T-helper 17 cell (primary cell): ENCODE measurements around the gene COLQ. TPM values are rescaled to one million over a fixed set of nuclear protein-coding genes. Genes with fewer than 3 reads are reported as not detected.
"Not testable (repeated sequence)": the region's sequence is repeated elsewhere in the genome, so short reads cannot be mapped to it uniquely, and the experiment has no call there.

Source experiments
- ATAC-seq: fragments of 150-1000 bp; cut with Tn5 transposase; 2 replicates; pipeline ENCODE4 v1.10.0; 2021; ENCODE audit warnings: mild to moderate bottlenecking, moderate library complexity
- DNase-seq, 3 donors: peaks; one replicate each; pipeline versions ENCODE4 v3.0.0 to v3.0.0-alpha.2; 2020 to 2021
- H3K9me3 ChIP-seq: one replicate; pipeline ENCODE4 v1.7.0; 2013; ENCODE audit warnings: low read length, mild to moderate bottlenecking; ENCODE audit not compliant: control insufficient read depth, poor library complexity, severe bottlenecking
- H3K27ac Mint-ChIP-seq: one replicate; pipeline ENCODE4 v1.8.0; 2022; ENCODE audit warnings: mild to moderate bottlenecking, moderate library complexity, mixed read lengths
- H3K27me3 Mint-ChIP-seq: one replicate; pipeline ENCODE4 v1.8.0; 2022; ENCODE audit warnings: mixed read lengths
- H3K36me3 Mint-ChIP-seq: one replicate; pipeline ENCODE4 v1.8.0; 2022; ENCODE audit warnings: low read depth, mixed read lengths
- H3K4me1 Mint-ChIP-seq: one replicate; pipeline ENCODE4 v1.8.0; 2022; ENCODE audit warnings: mild to moderate bottlenecking, mixed read lengths
- H3K4me3 Mint-ChIP-seq: one replicate; pipeline ENCODE4 v1.8.0; 2022; ENCODE audit warnings: mild to moderate bottlenecking, moderate library complexity, mixed read lengths
- total RNA-seq, 4 donors: library from RNA in 2 of 4; stranded (reverse) in 2 of 4; gene quantifications; one replicate each; pipeline ENCODE4 v1.2.3 and lab custom pipeline; 2022 to 2026

COLQ gene
- total RNA-seq, 2 donors from 2014 or later, result 10.8 to 11.1 TPM

DNA sequence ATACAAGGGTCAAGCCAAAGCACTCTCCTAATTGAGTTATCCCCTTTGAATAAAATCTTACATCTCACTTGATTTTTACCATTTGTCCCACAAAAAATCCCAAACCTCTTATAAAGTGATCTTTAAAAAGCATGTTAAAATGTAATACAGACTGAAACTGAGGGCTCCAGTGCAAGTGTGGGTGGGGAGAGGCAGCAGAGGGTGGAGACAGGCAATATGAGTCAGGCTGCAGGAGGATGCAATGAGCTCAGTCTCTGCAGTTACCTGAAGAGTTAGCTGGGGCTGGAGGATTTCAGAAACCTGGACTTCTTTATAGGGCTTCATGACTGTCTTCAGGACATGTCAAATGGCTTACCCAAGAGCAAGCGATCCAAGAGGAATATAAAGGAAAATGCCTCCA lies 14.2 kb upstream of the COLQ start:
- no peaks in the 10 kb centered on the region for H3K27me3 Mint-ChIP-seq
- peaks cover 61% of the 10 kb centered on the region for H3K4me1 Mint-ChIP-seq
- ATAC-seq (peak; percentile 87), DNase-seq (no peak)
- H3K4me3 Mint-ChIP-seq, result peak overlapping the region; percentile 78
- H3K27ac Mint-ChIP-seq, result peak overlapping the region; percentile 95
- no peaks in the 10 kb centered on the region for H3K36me3 Mint-ChIP-seq
- H3K9me3 ChIP-seq, result no peaks in the 10 kb centered on the region

DNA sequence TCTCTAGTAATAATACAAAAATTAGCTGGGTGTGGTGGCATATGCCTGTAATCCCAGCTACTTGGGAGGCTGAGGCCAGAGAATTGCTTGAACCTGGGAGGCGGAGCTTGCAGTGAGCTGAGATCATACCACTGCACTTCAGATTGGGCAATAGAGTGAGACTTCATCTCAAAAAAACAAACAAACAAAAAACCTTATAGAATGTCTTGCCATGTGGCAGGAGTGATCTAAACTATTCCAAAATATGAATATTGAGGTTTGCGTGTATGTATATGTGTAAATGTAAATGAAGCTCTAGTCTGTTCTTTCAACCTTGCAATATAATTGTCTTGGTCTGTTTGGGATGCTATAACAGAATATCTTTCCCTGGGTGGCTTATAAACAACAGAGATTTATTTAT lies 11.1 kb upstream of the COLQ start:
- H3K27ac Mint-ChIP-seq, H3K36me3 Mint-ChIP-seq, H3K27me3 Mint-ChIP-seq, DNase-seq, H3K9me3 ChIP-seq, H3K4me3 Mint-ChIP-seq, ATAC-seq: not testable (repeated sequence)
- H3K4me1 Mint-ChIP-seq, result peaks cover 63% of the 10 kb centered on the region

DNA sequence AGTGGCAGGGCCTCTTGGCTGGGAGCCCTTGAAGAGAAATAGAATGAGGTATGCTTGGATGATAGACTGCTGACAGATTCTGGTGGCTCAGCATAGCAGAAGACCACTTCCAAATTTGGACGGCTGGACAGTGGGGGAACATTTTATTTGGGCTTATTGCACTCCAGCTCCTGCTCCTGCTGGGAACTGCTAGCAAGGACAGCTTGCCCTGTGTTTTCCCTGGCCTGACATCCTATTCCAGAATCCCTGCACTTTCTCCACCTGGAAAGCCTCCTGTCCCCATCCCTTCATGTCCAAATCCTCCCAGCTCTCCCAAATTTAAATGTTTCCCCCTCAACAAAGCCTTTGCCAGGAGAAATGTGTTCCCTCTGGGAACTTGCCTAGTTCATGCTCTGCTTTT lies 9.8 kb upstream of the COLQ start:
- Mint-ChIP-seq H3K27me3 (no peaks in the 10 kb centered on the region), H3K36me3 (no peaks in the 10 kb centered on the region), H3K4me3 (no peak overlapping the region), H3K27ac (peak overlapping the region; percentile 84), H3K4me1 (peaks cover 54% of the 10 kb centered on the region)
- DNase-seq, result no peak
- ATAC-seq, result no peak
- no peaks in the 10 kb centered on the region for H3K9me3 ChIP-seq

DNA sequence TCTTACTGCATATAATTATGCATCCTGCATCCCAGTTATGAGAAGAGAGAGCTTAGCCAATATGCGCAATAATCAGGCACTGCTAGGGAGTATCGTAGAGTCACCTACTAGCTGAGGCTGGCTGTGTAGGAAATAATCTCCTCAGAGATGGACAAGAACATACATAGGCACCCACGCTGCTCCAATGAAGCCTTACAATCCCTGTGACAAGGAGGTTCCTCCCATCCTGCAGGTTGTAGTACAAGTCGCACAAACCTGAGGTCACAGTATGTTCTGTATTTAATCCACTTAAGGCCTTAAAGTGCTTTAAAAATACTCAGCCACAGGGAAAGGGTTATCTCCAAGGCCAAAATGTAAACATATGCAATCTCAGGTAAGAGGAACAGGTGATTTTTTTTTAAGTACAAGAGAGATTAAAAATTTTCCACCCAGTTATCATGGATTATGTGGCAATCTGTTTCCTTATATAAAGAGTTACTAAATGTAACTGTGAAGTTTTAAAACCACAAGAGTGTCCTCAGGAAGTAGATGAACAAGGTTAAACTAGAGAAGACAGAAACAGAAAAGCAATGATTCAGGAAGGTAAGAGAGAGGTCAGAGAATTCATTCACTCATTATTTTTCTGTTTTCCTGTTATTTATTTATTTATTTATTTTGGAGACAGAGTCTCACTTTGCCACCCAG lies 7.5 kb upstream of the COLQ start:
- H3K9me3 ChIP-seq, result no peaks in the 10 kb centered on the region
- DNase-seq, result no peak
- peak overlapping the region; percentile 66 for H3K4me3 Mint-ChIP-seq
- no peaks in the 10 kb centered on the region for H3K27me3 Mint-ChIP-seq
- no peaks in the 10 kb centered on the region for H3K36me3 Mint-ChIP-seq
- ATAC-seq, result no peak
- H3K27ac Mint-ChIP-seq, result peak overlapping the region; percentile 84
- peaks cover 38% of the 10 kb centered on the region for H3K4me1 Mint-ChIP-seq

GRCh38 chr3:15527031-15527459 lies 5.5 kb upstream of the COLQ start:
- no peak for DNase-seq
- Mint-ChIP-seq H3K4me3 (no peak overlapping the region), H3K27ac (no peak overlapping the region), H3K36me3 (no peaks in the 10 kb centered on the region), H3K27me3 (no peaks in the 10 kb centered on the region), H3K4me1 (peaks cover 33% of the 10 kb centered on the region)
- no peak for ATAC-seq
- no peaks in the 10 kb centered on the region for H3K9me3 ChIP-seq

GRCh38 chr3:15525790-15526189 lies 4.3 kb upstream of the COLQ start:
- no peaks in the 10 kb centered on the region for H3K9me3 ChIP-seq
- Mint-ChIP-seq H3K27me3 (no peaks in the 10 kb centered on the region), H3K4me1 (peaks cover 29% of the 10 kb centered on the region), H3K4me3 (no peak overlapping the region), H3K36me3 (no peaks in the 10 kb centered on the region), H3K27ac (no peak overlapping the region)
- ATAC-seq (no peak), DNase-seq (no peak)

GRCh38 chr3:15523660-15524417 lies 2.3 kb upstream of the COLQ start:
- ATAC-seq, result no peak

DNA sequence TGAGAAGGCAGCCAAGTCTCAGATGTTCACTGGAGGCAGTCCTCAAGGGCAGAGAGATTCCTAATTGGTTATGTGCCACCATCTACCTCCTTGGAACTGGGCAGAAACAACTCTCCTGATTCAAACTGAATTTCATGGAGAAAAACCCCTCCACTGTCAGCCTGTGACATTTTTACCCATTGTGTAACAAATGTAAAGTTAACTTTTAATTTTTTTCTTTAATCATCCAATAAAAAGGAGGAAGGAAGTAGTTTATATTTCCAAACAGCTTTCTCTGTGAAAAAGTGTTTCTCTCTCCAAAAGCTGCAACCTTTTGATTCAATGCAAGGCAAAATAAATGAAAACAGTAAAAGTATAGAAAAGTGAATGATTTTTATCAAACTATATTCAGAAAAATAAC lies 510 bp upstream of the COLQ start:
- Mint-ChIP-seq H3K27ac (no peak overlapping the region), H3K4me1 (peaks cover 15% of the 10 kb centered on the region), H3K4me3 (peak overlapping the region; percentile 90), H3K27me3 (no peaks in the 10 kb centered on the region), H3K36me3 (no peaks in the 10 kb centered on the region)
- ATAC-seq (no peak), DNase-seq (no peak)
- H3K9me3 ChIP-seq, result no peaks in the 10 kb centered on the region

More at GRCh38 chr3:15523660-15524417, 2.3 kb upstream of the COLQ start:
- no peaks in the 10 kb centered on the region for H3K36me3 Mint-ChIP-seq
- DNase-seq, result no peak
- H3K9me3 ChIP-seq, result no peaks in the 10 kb centered on the region
- no peak overlapping the region for H3K27ac Mint-ChIP-seq
- H3K4me3 Mint-ChIP-seq, result no peak overlapping the region
- H3K27me3 Mint-ChIP-seq, result no peaks in the 10 kb centered on the region
- H3K4me1 Mint-ChIP-seq, result peaks cover 19% of the 10 kb centered on the region

GRCh38 chr3:15520804-15521572 lies 518 bp downstream of the COLQ start:
- H3K27me3 Mint-ChIP-seq, result no peaks in the 10 kb centered on the region
- H3K27ac Mint-ChIP-seq, result peak overlapping the region; percentile 67
- H3K9me3 ChIP-seq, result no peaks in the 10 kb centered on the region
- ATAC-seq, result no peak
- peak overlapping the region; percentile 90 for H3K4me3 Mint-ChIP-seq
- H3K36me3 Mint-ChIP-seq, result no peaks in the 10 kb centered on the region
- peaks cover 15% of the 10 kb centered on the region for H3K4me1 Mint-ChIP-seq
- DNase-seq, result no peak

DNA sequence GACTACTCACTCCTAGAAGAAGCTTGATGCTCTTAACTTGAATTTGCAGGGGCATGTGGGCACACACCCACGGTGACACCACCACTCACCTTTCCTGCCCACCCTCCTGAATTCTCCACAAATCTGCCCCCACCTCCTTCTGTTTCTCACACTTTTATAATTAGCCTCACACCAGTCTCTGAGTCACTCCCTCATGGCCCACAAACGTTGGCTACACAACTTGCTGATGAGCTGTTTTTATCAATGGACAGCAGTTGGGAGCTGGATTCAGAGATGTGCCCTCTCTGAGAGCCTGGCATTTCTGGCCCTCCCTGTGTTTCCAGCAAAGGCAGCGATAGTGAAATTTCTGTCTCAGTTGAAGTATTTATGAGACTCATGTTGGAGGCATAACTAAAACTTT lies 1.3 kb downstream of the COLQ start:
- no peaks in the 10 kb centered on the region for H3K9me3 ChIP-seq
- ATAC-seq, result no peak
- Mint-ChIP-seq H3K27ac (peak overlapping the region; percentile 67), H3K36me3 (no peaks in the 10 kb centered on the region), H3K4me1 (peaks cover 15% of the 10 kb centered on the region), H3K4me3 (peak overlapping the region; percentile 90), H3K27me3 (no peaks in the 10 kb centered on the region)
- DNase-seq, result no peak

GRCh38 chr3:15519096-15519495 lies 2.4 kb downstream of the COLQ start:
- ATAC-seq (no peak), DNase-seq (no peak)
- Mint-ChIP-seq H3K27ac (no peak overlapping the region), H3K27me3 (no peaks in the 10 kb centered on the region), H3K4me1 (peaks cover 17% of the 10 kb centered on the region), H3K4me3 (no peak overlapping the region), H3K36me3 (no peaks in the 10 kb centered on the region)
- no peaks in the 10 kb centered on the region for H3K9me3 ChIP-seq

DNA sequence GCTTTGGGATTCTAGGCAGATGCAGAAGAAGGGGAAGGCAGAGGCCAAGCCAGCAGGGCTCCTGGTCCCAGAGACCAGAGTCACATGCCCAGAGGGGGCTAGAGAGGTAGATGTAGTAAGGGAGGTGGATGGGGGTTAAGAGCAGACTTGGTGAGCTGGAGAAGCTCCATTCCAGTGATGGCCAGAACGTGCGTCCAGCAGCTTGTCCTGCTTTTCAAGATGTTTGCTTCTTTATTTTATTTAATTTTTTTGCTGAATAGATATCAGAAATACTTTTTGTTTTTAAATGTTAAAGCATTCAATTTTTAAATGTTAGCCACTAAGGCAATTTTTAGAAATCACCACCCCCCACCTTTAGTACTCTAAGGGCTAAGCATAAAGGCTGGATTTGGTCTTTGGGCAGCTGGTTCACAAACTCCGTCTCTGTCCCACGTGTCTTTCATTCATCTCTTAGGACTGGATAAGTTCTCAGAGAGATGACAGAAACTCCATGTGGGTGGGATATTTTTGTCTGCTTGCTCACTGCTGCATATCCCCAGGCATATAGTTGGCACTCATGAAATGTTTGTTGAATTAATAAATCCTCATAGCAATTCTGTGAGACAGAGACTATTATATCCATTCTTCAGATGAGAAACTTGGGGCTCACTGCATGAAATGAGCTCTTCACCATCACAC lies 6.7 kb downstream of the COLQ start:
- Mint-ChIP-seq H3K4me1 (peaks cover 25% of the 10 kb centered on the region), H3K4me3 (no peak overlapping the region), H3K36me3 (no peaks in the 10 kb centered on the region), H3K27ac (no peak overlapping the region), H3K27me3 (no peaks in the 10 kb centered on the region)
- H3K9me3 ChIP-seq, result no peaks in the 10 kb centered on the region
- ATAC-seq (no peak), DNase-seq (no peak)
